ENCODE results near the gene ZNF790. TPM values are rescaled to one million over a fixed set of nuclear protein-coding genes. Genes with fewer than 3 reads are reported as not detected.

Gene ZNF790
- 4.1 and 5.5 TPM in 2 replicates for total RNA-seq

GRCh38 chr19:36837906-36838783, at the start of gene ZNF790:
Gene ZNF790 (minus strand): TSS chr19:36838387. CDS start chr19:36825619, 12,768 bp downstream.

DNA sequence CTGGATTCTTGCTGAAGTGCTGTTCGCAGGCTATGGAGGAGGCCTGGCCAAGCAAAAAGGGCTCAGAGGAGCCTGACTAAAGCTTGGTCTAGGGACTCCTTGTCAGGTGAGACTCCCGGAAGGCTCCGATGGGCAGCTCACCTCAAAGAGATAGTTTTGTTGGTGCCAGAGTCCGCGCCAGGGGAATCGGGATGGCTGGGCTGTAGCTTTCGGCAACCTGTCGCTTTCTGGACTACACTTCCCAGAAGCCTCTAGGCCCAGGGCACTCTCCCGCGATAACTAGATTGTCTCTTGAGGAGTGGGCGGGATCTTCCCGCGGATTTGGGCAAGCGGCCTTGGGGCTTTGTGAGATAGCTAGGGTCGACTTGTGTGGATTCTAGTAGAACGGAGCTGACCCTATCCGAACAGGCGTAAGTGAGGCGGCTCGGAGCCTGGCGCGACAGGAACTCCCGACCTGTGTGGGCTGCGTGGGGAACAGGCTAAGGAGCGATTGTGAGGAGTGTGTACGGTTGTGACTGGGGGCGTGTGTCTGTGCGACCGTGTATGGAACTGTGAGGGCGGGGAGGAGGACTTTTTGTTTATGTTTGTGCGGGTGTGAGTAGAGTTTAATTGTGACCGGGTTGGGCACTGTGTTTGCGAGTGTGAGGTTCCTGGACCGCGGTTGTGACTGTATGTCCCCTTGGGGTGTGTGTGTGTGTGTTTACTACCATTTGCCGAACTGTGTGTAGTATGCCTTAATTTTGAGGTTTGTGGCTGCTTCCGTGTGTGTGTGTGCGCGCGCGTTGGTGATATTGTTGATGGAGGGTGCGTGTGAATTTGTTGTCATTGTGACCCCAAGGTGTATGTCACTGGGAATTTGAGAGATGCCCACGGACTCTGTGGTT, 12.6 kb upstream of the ZNF790 start, which contains the start of gene ZNF345:
ZNF345 (plus strand) TSS at position 318 of the 884 bp plus-strand sequence. CDS start 25,955 bp downstream, outside the sequence.

GRCh38 chr19:36772311-36773222, 65.6 kb downstream of the ZNF790 start, which contains the start of gene ZNF850:
Gene ZNF850 (minus strand): TSS chr19:36772807. CDS start chr19:36762606, 10,201 bp downstream.

Small RNAs within 50 kb of the gene (small RNA-seq; reads per million reads assigned to genes)
- gene RF00019 = not detected

Other genes with a start within 250 kb of the ZNF790 start
- 2.2 and 2.7 TPM in 2 replicates for gene ZNF382, start 233.1 kb downstream of the ZNF790 start, total RNA-seq
- gene ZNF461, start 171.6 kb downstream of the ZNF790 start, total RNA-seq = 6.3 and 6.6 TPM in 2 replicates
- 3.3 and 5.1 TPM in 2 replicates for gene ZNF567, start 150.8 kb downstream of the ZNF790 start, total RNA-seq
- 2.0 and 2.6 TPM in 2 replicates for gene ZNF850, start 65.6 kb downstream of the ZNF790 start, total RNA-seq
- 1.8 and 2.2 TPM in 2 replicates for gene ZNF345, start 12.5 kb upstream of the ZNF790 start, total RNA-seq
- gene ZNF829, start 77.9 kb upstream of the ZNF790 start, total RNA-seq = 2.6 and 3.9 TPM in 2 replicates
- 7.8 and 9.2 TPM in 2 replicates for gene ZNF568, start 77.9 kb upstream of the ZNF790 start, total RNA-seq
- 5.9 and 6.2 TPM in 2 replicates for gene ZNF420, start 240.0 kb upstream of the ZNF790 start, total RNA-seq